Measurements from ENCODE around the gene PPP2R3C.
A peak's percentile ranks its signal among the peaks of the same experiment; 100 is the strongest.
"Not testable (repeated sequence)": the region's sequence is repeated elsewhere in the genome, so short reads cannot be mapped to it uniquely, and the experiment has no call there.

The PPP2R3C gene

GRCh38 chr14:35073486-35073885 lies 48.3 kb downstream of the PPP2R3C start:
- no peak overlapping the region for H3K4me3 ChIP-seq (ENCODE audit: low read length)
- DNase-seq (ENCODE audit: low read depth, low spot score) = no peak

DNA sequence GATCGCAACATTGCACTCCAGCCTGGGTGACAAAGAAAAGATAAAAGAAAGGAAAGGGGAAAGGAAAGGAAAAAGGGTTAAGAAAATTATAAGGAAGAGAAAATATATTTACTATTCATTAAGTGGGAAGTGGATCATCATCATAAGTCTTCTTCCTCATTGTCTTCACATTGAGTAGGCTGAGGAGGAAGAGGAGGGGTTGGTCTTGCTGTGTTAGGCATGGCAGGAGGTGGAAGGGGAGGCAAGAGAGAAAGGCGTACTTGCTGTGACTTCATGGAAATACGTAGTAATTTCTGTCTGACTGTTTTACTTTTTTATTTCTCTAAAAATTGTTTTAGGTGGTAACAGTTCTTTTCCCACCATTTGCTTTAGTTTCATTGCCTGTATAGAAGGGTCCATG lies 49.6 kb downstream of the PPP2R3C start:
- DNase-seq (ENCODE audit: low read depth, low spot score) = no peak
- H3K4me3 ChIP-seq (ENCODE audit: low read length) = no peak overlapping the region

DNA sequence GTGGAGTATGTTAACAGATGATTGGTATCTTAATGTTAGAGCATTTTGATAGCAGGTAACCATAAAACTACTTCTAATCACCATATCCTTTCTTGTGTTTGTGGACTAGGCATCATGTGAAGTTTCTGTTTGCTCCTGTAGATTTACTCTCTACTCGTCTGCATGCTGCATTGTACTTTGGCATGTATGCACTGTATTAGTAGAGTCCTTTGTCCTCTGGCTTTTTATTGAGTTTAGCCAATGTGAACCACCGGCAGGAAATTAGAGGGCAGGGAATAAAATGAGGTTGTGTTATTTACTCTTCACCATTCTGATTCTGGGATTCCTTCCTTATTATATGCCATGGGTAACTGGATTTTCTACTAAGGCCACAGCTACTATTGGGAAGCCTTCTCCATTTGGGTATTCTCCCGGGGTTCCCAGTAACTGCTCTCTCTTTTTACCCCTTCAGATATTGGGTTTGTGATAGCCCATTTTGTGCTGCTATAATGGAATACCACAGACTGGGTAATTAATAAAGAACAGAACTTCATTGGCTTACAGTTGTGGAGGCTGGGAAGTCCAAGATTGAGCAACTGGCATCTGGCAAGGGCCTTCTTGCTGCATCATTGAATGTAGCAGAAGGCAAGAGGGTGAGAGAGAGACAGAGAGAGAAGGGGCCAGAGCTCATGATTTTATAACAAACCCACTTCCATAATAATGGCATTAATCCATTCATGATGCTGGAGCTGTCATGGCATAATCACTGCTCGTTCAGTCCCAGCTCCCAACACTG lies 53.4 kb downstream of the PPP2R3C start:
- no peak for DNase-seq (ENCODE audit: low read depth, low spot score)
- H3K4me3 ChIP-seq (ENCODE audit: low read length) = no peak overlapping the region

GRCh38 chr14:35065731-35066130 lies 56.1 kb downstream of the PPP2R3C start:
- H3K4me3 ChIP-seq (ENCODE audit: low read length); DNase-seq (ENCODE audit: low read depth, low spot score): not testable (repeated sequence)

DNA sequence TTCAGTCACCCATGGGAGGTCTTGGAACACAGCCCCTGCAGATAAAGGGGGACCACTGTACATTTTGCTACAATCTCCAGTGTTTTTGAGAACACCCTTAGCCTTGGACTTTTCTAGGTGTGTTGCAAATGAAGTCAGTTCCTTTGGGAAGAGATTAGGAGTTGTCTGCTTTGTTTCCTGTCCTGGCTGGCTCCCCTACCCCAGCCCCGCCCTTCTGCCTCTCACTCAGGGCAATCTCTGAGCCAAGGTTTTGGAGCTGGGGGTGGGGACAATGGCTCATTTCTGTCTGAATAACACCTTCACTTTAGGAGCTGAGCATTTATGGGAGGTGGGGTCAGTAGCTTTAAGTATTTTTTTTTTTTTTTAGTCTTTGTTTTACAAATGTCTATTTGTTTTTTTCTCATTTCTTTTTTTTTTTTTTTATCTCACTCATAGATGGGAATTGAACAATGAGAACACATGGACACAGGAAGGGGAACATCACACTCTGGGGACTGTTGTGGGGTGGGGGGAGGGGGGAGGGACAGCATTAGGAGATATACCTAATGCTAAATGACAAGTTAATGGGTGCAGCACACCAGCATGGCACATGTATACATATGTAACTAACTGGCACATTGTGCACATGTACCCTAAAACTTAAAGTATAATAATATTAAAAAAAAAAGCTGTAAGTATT lies 60.5 kb downstream of the PPP2R3C start:
- H3K4me3 ChIP-seq (ENCODE audit: low read length); DNase-seq (ENCODE audit: low read depth, low spot score): not testable (repeated sequence)

- DNase-seq (ENCODE audit: low read depth, low spot score) = no peak
- no peak overlapping the region for H3K4me3 ChIP-seq (ENCODE audit: low read length)
Measured at GRCh38 chr14:35052637-35053036, 69.2 kb downstream of the PPP2R3C start.

DNA sequence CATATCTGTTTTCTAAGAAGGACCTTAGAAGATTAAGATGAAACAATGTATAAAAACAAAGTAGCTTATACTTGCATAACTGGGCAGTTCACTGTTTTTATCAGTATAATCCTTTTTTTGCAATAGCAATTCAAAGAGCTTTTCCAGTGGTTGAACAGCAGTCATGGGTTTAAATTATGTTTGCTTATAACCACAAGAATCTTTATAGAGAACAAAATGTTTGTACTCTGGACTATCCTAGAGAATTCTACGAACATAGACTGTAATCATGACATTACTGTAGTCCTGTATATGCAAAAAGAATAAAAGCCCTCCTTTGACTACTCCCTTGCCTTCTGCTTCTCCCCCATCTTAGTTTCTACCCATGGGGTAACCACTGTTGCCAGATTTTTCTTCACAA lies 70.0 kb downstream of the PPP2R3C start:
- DNase-seq (ENCODE audit: low read depth, low spot score) = no peak

DNA sequence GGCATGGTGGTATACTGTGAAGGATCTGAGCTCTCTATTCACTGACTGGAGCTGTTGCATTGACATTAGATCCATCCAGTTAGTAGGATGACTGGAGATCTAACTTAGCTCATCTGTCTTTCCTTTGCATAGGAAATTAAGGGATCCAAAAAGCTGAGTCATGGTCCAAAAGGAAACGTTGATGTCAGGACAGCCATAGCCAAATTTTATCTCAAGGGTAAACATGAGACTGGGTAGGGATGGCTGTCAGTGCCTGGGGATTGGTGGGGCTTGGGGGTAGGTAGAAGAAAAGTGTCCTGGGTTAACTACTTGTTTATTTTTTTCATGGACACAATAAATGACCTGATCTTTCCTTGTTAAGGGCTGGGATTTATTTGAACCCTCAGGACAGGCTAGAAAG lies 71.1 kb downstream of the PPP2R3C start:
- no peak for DNase-seq (ENCODE audit: low read depth, low spot score)

More for the DNA sequence above, 70.0 kb downstream of the PPP2R3C start:
- no peak overlapping the region for H3K4me3 ChIP-seq (ENCODE audit: low read length)

DNA sequence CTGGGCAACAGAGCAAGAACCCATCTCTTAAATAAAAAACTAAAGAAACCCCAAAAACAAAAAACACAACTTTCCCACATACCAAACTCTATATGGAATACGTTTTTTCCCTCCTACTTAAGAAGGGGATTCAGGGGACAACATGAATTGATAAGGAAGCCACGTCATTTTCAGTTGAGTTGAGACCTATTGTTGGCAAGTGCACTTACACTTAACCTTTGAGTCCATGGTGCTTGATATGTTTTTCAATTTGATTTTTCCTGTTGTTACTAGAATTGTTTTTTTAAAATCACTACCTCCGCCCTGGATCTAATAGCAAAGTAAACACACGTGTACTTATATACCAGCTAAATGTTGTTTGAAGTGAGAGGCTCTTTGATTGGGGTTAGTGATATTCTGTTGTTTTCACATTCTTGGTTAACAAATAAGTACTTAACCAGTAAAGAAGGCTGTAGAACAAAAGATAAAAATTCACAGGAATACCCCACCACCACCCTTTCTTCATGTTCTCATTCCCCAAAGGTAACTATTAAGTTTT lies 73.7 kb downstream of the PPP2R3C start:
- DNase-seq (ENCODE audit: low read depth, low spot score) = no peak
- no peak overlapping the region for H3K4me3 ChIP-seq (ENCODE audit: low read length)

More for the DNA sequence above, 71.1 kb downstream of the PPP2R3C start:
- no peak overlapping the region for H3K4me3 ChIP-seq (ENCODE audit: low read length)

- no peak for DNase-seq (ENCODE audit: low read depth, low spot score)
Measured at GRCh38 chr14:35046751-35047536, 74.8 kb downstream of the PPP2R3C start.

GRCh38 chr14:35046048-35046750 lies 75.6 kb downstream of the PPP2R3C start, which contains the start of gene FAM177A1:
TSS of gene FAM177A1 (plus strand) at chr14:35046272. CDS start at chr14:35046464, 192 bp downstream.
- H3K4me3 ChIP-seq (ENCODE audit: low read length) = peak within 1 kb of the TSS; percentile 84
- DNase-seq (ENCODE audit: low read depth, low spot score) = peak; percentile 93

More at GRCh38 chr14:35046751-35047536, 74.8 kb downstream of the PPP2R3C start:
- peak overlapping the region; percentile 84 for H3K4me3 ChIP-seq (ENCODE audit: low read length)

GRCh38 chr14:35045798-35046047 lies 76.1 kb downstream of the PPP2R3C start:
- DNase-seq (ENCODE audit: low read depth, low spot score) = no peak
- H3K4me3 ChIP-seq (ENCODE audit: low read length) = peak overlapping the region; percentile 84

DNA sequence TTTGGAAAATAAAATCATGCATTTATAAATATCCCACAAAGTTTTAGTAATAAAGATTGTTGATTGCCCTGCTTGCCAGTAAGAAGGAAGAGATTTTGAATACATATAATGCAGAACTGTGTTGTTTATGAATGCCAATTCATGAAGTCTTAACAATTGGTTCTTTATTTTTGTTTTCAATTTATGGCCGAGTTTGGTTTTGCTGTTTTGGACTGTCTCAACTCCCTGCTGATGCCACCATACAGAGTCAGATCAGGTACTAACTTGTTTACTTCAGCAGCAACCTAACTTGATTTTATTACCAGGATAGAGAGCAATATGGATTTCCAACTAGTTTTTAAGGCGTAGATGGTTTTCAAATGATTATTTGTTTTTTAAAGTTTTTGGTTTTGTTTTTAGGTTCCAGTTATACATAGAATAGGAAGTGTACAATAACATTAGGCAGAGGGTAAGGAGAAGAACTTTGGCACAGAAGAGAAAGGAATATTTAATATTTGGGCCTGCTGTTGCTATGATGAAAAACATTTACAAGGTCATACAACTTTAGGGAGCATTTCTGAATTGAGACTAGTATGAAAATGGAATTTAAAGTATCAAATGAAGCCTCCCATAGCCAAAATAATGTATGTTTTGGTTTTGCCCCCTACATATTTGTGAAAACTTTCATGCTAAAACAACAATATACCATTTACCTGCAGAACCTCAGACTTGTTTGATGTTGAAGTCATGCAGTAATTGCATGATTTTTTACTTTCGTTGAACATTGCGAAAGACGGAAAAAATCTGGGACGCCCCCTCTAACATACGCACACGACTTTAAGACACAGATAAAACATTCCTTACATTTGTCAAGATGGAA lies 76.6 kb downstream of the PPP2R3C start:
- no peak for DNase-seq (ENCODE audit: low read depth, low spot score)
- H3K4me3 ChIP-seq (ENCODE audit: low read length) = peak overlapping the region; percentile 84

DNA sequence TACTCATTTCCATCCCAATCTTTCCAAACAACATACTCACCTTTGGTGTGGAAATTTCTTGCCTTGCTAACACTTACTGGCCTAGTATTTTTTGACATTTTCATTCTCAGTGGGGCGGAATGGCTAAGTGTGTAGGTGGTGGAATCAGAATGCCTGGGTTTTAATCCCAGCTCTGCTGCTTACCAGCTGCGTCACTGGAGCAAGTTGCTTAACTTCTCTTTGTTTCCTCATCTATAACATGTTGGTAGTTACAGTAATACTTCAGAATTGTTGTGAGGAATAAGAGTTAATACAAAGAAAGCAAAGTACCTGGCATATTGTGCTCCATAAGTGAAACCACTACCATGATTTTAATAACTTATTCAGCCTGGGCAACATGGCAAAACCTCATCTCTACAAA lies 78.7 kb downstream of the PPP2R3C start:
- no peak overlapping the region for H3K4me3 ChIP-seq (ENCODE audit: low read length)
- DNase-seq (ENCODE audit: low read depth, low spot score) = no peak

DNA sequence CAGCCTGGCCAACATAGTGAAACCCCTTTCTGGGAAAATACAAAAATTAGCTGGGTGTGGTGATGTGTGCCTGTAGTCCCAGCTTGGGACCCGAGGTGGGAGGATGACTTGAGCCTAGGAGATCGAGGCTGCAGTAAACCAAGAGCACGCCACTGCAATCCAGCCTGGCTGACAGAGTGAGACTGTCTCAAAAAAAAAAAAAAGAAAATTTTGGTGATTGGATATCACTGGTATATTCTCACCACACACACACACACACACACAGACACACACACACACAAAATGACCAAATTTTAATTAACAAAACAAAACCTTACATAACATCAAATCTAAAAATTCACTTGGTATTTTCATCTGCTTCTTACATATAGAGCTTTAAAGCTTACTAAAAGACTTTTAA lies 79.2 kb downstream of the PPP2R3C start:
- no peak overlapping the region for H3K4me3 ChIP-seq (ENCODE audit: low read length)
- no peak for DNase-seq (ENCODE audit: low read depth, low spot score)

DNA sequence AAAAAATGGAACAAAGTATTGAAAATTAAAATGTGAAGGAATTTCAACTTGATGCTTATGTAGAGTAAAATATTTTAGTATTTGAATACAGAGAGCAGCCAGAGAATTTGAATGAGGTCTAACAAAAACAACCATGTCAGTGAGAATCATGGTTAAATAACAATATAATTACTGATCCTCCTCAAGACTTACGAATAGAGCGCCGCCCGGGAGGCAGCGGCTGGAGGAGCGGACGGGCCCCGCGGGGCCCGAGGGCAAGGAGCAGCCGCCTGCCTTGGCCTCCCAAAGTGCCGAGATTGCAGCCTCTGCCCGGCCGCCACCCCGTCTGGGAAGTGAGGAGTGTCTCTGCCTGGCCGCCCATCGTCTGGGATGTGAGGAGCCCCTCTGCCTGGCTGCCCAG lies 83.5 kb downstream of the PPP2R3C start:
- H3K4me3 ChIP-seq (ENCODE audit: low read length); DNase-seq (ENCODE audit: low read depth, low spot score): not testable (repeated sequence)
